Trophoblast cell (in vitro differentiated cells and primary cell): ENCODE results near the gene MAMLD1.

Experiments used
- DNase-seq, 2 donors: peaks; one replicate each; pipeline ENCODE4 v3.0.0-alpha.2; 2016
- H2AFZ ChIP-seq: 2 replicates; pipeline ENCODE4 v1.6.1; 2013; ENCODE audit warnings: low read length, moderate library complexity, mild to moderate bottlenecking; ENCODE audit not compliant: insufficient read depth, poor library complexity
- H2AK5ac ChIP-seq: 2 replicates; pipeline ENCODE4 v1.6.1; 2013; ENCODE audit warnings: mild to moderate bottlenecking, low read length
- H2BK120ac ChIP-seq: 2 replicates; pipeline ENCODE4 v1.6.1; 2013; ENCODE audit warnings: low read length, mild to moderate bottlenecking, moderate library complexity; ENCODE audit not compliant: insufficient read depth, poor library complexity
- H2BK12ac ChIP-seq: 2 replicates; pipeline ENCODE4 v1.6.1; 2013; ENCODE audit warnings: mild to moderate bottlenecking, low read length, moderate library complexity
- H2BK5ac ChIP-seq: 2 replicates; pipeline ENCODE4 v1.6.1; 2013; ENCODE audit warnings: low read length, low read depth, moderate library complexity, mild to moderate bottlenecking; ENCODE audit not compliant: poor library complexity
- H3K14ac ChIP-seq: 2 replicates; pipeline ENCODE4 v1.6.1; 2013; ENCODE audit warnings: mild to moderate bottlenecking, low read length
- H3K18ac ChIP-seq: 2 replicates; pipeline ENCODE4 v1.6.1; 2013; ENCODE audit warnings: mild to moderate bottlenecking, low read length
- H3K23ac ChIP-seq: 2 replicates; pipeline ENCODE4 v1.6.1; 2013; ENCODE audit warnings: low read length
- H3K27ac ChIP-seq: 2 replicates; pipeline ENCODE4 v1.5.1; 2013; ENCODE audit warnings: low read depth, mild to moderate bottlenecking, inconsistent platforms, low read length, moderate library complexity
- H3K27me3 ChIP-seq: 2 replicates; pipeline ENCODE4 v1.6.1; 2013; ENCODE audit warnings: inconsistent platforms, mild to moderate bottlenecking, low read length, moderate library complexity; ENCODE audit not compliant: insufficient read depth
- H3K36me3 ChIP-seq, 2 experiments: 1 replicate in 1 of 2; 2 replicates in 1 of 2; pipeline ENCODE4 v1.6.1; 2013; ENCODE audit warnings: low read length in 2 of 2, mild to moderate bottlenecking in 2 of 2, moderate library complexity in 1 of 2; ENCODE audit not compliant: insufficient read depth in 2 of 2, control insufficient read depth in 1 of 2
- H3K4ac ChIP-seq: 2 replicates; pipeline ENCODE4 v1.6.1; 2013; ENCODE audit warnings: low read depth, mild to moderate bottlenecking, low read length, moderate library complexity
- H3K4me1 ChIP-seq, 2 experiments: 1 replicate in 1 of 2; 2 replicates in 1 of 2; pipeline ENCODE4 v1.6.1; 2013; ENCODE audit warnings: low read length in 2 of 2, mild to moderate bottlenecking in 2 of 2, moderate library complexity in 1 of 2; ENCODE audit not compliant: insufficient read depth in 2 of 2, control insufficient read depth in 1 of 2
- H3K4me2 ChIP-seq: 2 replicates; pipeline ENCODE4 v1.6.1; 2013; ENCODE audit warnings: inconsistent platforms, mild to moderate bottlenecking, low read length, moderate library complexity
- H3K4me3 ChIP-seq: 2 replicates; pipeline ENCODE4 v1.5.1; 2013; ENCODE audit warnings: mild to moderate bottlenecking, low read depth, low read length, inconsistent platforms
- H3K79me1 ChIP-seq: one replicate; pipeline ENCODE4 v1.6.1; 2013; ENCODE audit warnings: low read length
- H3K79me2 ChIP-seq: 2 replicates; pipeline ENCODE4 v1.6.1; 2013; ENCODE audit warnings: low read length, mild to moderate bottlenecking; ENCODE audit not compliant: control insufficient read depth, insufficient read depth, poor library complexity
- H3K9ac ChIP-seq: 2 replicates; pipeline ENCODE4 v1.6.1; 2013; ENCODE audit warnings: mild to moderate bottlenecking, low read length
- H3K9me3 ChIP-seq: 2 replicates; pipeline ENCODE4 v1.6.1; 2013; ENCODE audit warnings: low read depth, mild to moderate bottlenecking, control low read depth, inconsistent platforms, low read length; ENCODE audit not compliant: insufficient read depth
- H4K12ac ChIP-seq: 2 replicates; pipeline ENCODE4 v1.6.1; 2013; ENCODE audit warnings: low read depth, mild to moderate bottlenecking, low read length, moderate library complexity
- H4K8ac ChIP-seq: 2 replicates; pipeline ENCODE4 v1.6.1; 2013; ENCODE audit warnings: low read depth, mild to moderate bottlenecking, low read length, moderate library complexity
- H4K91ac ChIP-seq: one replicate; pipeline ENCODE4 v1.6.1; 2013; ENCODE audit warnings: low read depth, mild to moderate bottlenecking, low read length, moderate library complexity
- WGBS: extraction: QIAGEN DNeasy Blood & Tissue Kit; methylation state at CpG from one replicate; pipeline ENCODE4 v1.1.7; 2013; ENCODE audit warnings: missing lambda C conversion rate; ENCODE audit not compliant: insufficient read length, insufficient coverage; ENCODE audit errors: extremely low coverage; 5-methylcytosine and 5-hydroxymethylcytosine counted together

The MAMLD1 gene

DNA sequence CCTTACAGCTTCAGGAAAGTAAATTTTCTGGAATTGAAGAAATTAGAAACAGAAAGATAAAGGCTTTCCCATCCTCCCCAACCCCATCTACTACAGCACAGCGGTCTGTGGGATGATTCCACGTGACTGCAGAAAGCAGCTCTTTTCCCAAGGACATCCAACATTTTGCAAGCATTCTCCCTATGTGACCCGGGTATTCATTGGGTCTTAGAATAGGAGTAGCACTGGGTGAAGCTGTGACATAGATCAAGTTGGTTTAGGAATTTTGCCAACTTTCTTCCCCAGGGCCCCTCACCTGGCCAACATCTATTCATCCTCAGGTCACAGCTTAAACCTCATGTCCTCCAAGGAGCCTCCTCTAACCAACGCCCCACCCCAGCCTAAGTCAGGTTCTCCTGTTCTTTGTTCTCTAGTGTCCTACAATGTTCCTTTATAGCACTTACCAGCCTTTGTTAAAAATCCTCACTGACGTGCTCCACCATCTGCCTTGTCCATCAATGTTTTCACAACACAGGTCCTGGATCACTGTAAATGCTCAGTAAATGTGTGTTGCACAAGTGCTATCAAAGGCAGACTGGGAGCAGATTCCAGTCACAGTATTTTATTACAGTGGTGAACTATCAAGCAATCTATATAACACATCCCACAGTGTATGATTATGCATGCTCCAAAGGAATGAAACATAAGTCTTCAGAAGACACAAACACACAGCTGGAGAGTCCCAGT, 124.4 kb downstream of the MAMLD1 start:
- no peaks in the 10 kb centered on the region for H3K9me3 ChIP-seq
- H3K79me2 ChIP-seq: no peaks in the 10 kb centered on the region
- H4K91ac ChIP-seq: no peak overlapping the region
- no peak overlapping the region for H3K4me2 ChIP-seq
- H3K4ac ChIP-seq: no peak overlapping the region
- no peak overlapping the region for H4K12ac ChIP-seq
- no peak overlapping the region for H3K23ac ChIP-seq
- H4K8ac ChIP-seq: no peak overlapping the region
- H3K18ac ChIP-seq: no peak overlapping the region
- no peak overlapping the region for H2BK12ac ChIP-seq
- no peaks in the 10 kb centered on the region for H3K4me1 ChIP-seq
- no CpG with 5 or more reads among the region's 5 CpGs for WGBS
- H2AK5ac ChIP-seq: no peak overlapping the region
- H3K36me3 ChIP-seq: no peaks in the 10 kb centered on the region
- no peak overlapping the region for H3K4me3 ChIP-seq
- no peaks in the 10 kb centered on the region for H3K79me1 ChIP-seq
- H3K14ac ChIP-seq: no peak overlapping the region
- no peak overlapping the region for H2BK120ac ChIP-seq
- no peaks in the 10 kb centered on the region for H3K27me3 ChIP-seq
- DNase-seq: no peak
- no peak overlapping the region for H2AFZ ChIP-seq
- H3K27ac ChIP-seq: no peak overlapping the region
- no peak overlapping the region for H3K9ac ChIP-seq
- no peak overlapping the region for H2BK5ac ChIP-seq

DNA sequence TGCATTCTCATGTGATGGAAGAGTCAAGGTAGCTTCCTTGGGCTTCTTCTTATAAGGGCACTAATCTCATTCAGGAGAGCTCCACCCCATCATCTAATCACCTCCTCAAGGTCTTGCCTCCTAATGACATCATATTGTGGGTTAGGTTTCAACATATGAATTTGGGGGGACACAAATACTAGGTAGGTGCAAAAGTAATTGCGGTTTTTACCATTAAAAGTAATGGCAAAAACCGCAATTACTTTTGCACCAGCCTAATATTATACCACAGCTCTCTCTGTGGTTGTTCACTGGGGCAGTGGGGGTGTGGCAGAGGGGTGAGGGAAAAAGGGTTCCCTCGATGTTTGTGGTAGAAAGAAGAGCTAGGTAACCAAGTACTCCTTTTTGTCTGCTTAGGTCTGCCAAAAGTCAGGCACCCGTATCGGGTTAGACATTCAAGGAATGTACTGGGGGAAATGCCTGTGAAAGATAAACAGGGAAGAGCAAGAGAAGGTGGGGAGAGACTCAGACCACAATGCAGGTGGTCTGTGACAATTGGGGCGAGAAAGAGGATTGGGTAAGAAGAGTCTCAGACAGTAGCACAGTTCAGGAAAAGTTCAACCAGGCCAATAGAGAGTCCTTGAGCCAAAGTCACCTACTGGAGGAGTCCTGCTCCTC, 126.4 kb downstream of the MAMLD1 start:
- Histone ChIP-seq H3K79me1 (no peaks in the 10 kb centered on the region), H3K36me3 (no peaks in the 10 kb centered on the region), H2AFZ (no peak overlapping the region), H3K4me3 (no peak overlapping the region), H4K12ac (no peak overlapping the region), H2AK5ac (no peak overlapping the region), H3K18ac (no peak overlapping the region), H3K9me3 (no peaks in the 10 kb centered on the region), H3K4me1 (no peaks in the 10 kb centered on the region), H3K79me2 (no peaks in the 10 kb centered on the region), H3K14ac (no peak overlapping the region), H3K27me3 (no peaks in the 10 kb centered on the region), H3K23ac (no peak overlapping the region), H3K27ac (no peak overlapping the region), H2BK120ac (no peak overlapping the region), H3K4me2 (no peak overlapping the region), H4K8ac (no peak overlapping the region), H2BK12ac (no peak overlapping the region), H4K91ac (no peak overlapping the region), H3K9ac (no peak overlapping the region), H3K4ac (no peak overlapping the region), H2BK5ac (no peak overlapping the region)
- no CpG with 5 or more reads among the region's 6 CpGs for WGBS
- DNase-seq: peak; percentile 7 to 53

DNA sequence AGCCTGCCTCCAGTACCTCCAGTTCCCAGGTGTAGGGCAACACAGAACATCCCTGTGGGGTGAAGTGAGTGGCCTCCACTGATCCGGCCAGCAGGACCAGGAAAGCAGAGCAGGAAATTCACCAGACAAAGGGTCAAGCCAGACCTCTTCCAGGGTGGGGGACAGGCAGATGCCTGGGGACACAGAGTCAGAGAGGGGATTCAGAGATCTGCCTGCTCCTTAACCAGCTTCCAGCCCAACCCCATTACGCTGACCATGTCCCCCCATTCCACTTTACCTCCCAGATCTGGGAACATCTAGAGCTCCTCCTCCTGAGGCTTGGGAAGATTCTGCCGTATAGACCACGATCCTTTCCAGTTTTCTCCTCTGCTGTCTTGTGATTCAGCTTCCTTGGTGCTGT, 132.4 kb downstream of the MAMLD1 start:
- Histone ChIP-seq H4K12ac (no peak overlapping the region), H3K4me2 (no peak overlapping the region), H3K27ac (no peak overlapping the region), H2AK5ac (no peak overlapping the region), H3K4me3 (no peak overlapping the region), H2BK12ac (no peak overlapping the region), H2BK120ac (no peak overlapping the region), H3K23ac (no peak overlapping the region), H3K4ac (no peak overlapping the region), H3K36me3 (no peaks in the 10 kb centered on the region), H2BK5ac (no peak overlapping the region), H4K8ac (no peak overlapping the region), H3K4me1 (no peaks in the 10 kb centered on the region), H4K91ac (no peak overlapping the region), H3K9me3 (no peaks in the 10 kb centered on the region), H2AFZ (no peak overlapping the region), H3K79me1 (no peaks in the 10 kb centered on the region), H3K14ac (no peak overlapping the region), H3K9ac (no peak overlapping the region), H3K27me3 (no peaks in the 10 kb centered on the region), H3K79me2 (no peaks in the 10 kb centered on the region), H3K18ac (no peak overlapping the region)
- DNase-seq: no peak
- WGBS: no CpG with 5 or more reads among the region's 4 CpGs

DNA sequence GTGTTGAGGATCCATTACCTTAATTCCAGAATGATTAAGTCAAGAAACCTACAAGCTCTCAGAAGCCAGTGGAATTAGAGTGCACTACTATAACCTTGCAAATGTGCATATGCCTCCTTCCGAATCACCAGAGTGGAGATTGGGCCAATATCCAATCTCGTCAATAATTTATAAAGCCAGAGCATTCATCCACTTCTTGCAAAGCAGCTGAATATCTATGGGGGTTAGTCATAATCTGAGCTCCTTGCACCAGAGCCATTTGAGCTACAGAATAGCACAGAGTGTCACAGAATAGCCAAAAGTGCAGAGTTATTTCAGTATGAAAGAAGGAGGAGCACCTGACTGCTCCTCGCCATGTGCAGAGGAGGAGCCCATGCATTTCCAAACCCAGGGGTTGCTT, 136.1 kb downstream of the MAMLD1 start:
- H4K91ac ChIP-seq: no peak overlapping the region

More for the DNA sequence above, 136.1 kb downstream of the MAMLD1 start:
- H3K18ac ChIP-seq: no peak overlapping the region
- no peak overlapping the region for H4K12ac ChIP-seq
- no peaks in the 10 kb centered on the region for H3K9me3 ChIP-seq
- no peak overlapping the region for H3K4me2 ChIP-seq
- no CpG with 5 or more reads among the region's 3 CpGs for WGBS
- no peaks in the 10 kb centered on the region for H3K79me2 ChIP-seq
- no peak overlapping the region for H3K4me3 ChIP-seq
- H3K36me3 ChIP-seq: no peaks in the 10 kb centered on the region
- no peak for DNase-seq
- H3K79me1 ChIP-seq: no peaks in the 10 kb centered on the region
- no peak overlapping the region for H3K14ac ChIP-seq
- H3K4ac ChIP-seq: no peak overlapping the region
- H2BK120ac ChIP-seq: no peak overlapping the region
- H3K4me1 ChIP-seq: no peaks in the 10 kb centered on the region
- H3K27ac ChIP-seq: no peak overlapping the region
- no peak overlapping the region for H4K8ac ChIP-seq
- H3K23ac ChIP-seq: no peak overlapping the region
- no peak overlapping the region for H2BK5ac ChIP-seq
- H3K27me3 ChIP-seq: no peaks in the 10 kb centered on the region
- H2AK5ac ChIP-seq: no peak overlapping the region
- no peak overlapping the region for H3K9ac ChIP-seq
- H2BK12ac ChIP-seq: no peak overlapping the region
- H2AFZ ChIP-seq: no peak overlapping the region
